GM19238 (cell line): ENCODE results near the gene HMGA1.

Source experiments
- DNase-seq: peaks from one replicate; pipeline ENCODE4 v3.0.0; 2011; ENCODE audit warnings: low spot score; ENCODE audit not compliant: insufficient read length

Gene HMGA1

DNA sequence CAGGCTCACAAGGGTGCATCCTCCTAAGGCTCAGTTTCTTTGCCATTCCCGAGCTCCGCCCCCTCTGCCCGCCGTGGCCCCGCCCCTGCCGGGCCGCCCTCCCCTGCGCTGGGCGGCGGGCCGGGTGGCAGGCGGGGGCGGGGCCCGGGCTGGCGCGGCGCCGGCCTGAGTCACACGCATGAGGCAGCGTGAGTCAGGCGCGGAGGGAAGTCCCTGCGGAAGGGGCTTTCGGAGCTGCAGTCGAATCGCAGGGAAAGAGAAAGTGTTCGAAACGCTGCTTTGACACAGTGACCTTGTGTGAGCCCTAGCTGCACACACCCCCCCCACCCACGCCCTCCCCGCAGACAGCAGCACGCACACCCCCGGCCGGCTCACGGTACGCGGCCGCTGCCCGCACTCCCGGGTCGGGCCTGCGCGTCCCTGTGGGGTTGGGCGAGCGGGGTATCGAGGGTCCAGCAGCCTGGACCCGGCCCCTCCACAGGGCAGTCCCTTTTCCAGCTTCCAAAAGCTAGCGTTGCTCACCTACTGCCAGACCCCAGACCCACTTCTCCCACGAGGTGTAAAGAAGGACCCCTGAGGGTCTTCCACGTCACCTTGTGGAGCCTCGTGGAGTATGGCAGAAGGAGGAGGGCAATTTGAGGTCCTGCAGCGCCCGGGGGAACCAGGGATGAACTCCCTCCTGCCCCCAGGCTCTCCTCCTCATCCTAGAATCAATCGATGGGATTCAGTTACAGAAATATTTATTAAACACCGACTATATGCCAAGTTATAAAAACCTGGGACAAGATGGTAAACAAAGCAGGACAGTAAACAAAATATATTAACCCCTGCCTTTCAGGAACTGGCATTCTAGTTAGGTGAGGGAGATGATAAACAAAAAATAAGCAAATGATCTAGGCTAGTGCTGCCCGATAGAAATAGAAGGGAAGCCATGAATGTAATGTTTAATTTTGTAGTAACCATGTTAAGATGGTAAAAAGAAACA lies 12.4 kb upstream of the HMGA1 start:
- peak; percentile 95 for DNase-seq

DNA sequence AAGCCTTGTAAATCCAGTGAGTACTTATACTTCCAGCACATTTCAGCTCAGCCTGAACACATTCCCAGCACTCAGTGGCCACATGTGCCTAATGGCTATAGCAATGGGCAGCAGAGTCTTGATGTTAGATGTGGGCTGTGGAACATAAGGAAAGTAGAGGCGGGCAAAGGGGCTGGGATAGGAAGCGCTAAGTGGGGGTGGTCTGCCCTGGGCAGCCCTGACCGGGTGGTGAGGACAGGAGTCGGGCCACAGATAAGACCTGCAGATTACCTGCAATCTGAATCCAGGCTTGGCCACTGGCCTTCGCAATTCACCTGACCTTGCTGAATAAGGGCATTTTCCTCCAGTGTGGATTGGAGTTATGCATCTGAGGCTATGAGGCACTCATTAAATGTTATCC lies 11.1 kb upstream of the HMGA1 start:
- no peak for DNase-seq

- no peak for DNase-seq
These were observed 10.6 kb upstream of the HMGA1 start for GRCh38 chr6:34226066-34226465.

GRCh38 chr6:34226731-34227586 lies 9.7 kb upstream of the HMGA1 start:
- no peak for DNase-seq

- no peak for DNase-seq
These were observed 8.8 kb upstream of the HMGA1 start for GRCh38 chr6:34227761-34228421.

DNA sequence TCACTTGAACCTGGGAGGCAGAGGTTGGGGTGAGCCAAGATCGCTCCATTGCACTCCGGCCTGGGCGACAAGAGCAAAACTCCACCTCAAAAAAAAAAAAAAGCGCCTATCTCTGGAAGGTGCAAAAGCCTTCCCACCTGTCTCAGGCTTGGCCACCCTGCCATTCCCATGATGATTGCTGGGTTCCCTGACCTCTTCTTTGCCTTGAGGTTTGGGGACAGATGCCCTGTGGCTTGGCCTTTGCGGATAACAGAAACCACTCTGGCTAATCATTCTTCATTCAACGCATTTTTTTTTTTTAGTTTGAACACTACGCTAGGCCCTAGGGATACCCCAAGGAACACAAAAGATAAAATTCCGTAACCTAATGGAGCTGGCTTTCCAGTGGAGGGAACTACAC lies 6.8 kb upstream of the HMGA1 start:
- no peak for DNase-seq

GRCh38 chr6:34230653-34231371 lies 5.9 kb upstream of the HMGA1 start:
- DNase-seq, result no peak

- no peak for DNase-seq
These were observed 4.9 kb upstream of the HMGA1 start for GRCh38 chr6:34231566-34232336.

DNA sequence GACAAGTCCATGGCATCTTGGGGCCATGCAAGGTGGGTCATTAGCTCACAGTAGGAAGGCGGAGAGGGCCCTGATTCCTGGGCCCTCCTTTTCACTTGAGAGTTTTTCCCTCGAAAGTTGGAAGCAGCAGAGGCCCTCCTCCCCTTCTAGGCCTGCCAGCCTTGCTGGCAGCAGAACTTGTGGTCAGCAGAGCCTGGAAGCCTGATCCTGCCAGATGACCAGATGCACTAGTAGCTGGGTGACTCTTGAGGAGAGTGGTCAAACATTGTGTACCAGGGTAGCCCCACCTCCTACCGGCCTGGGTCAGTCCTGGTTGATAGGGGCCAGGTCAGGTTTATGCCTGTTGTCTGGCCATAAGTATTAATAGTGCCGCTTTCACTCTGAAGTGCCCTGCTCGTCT lies 3.8 kb upstream of the HMGA1 start:
- DNase-seq, result no peak

- DNase-seq, result no peak
These were observed 2.8 kb upstream of the HMGA1 start for GRCh38 chr6:34233867-34234266.

GRCh38 chr6:34234667-34235306 lies 1.9 kb upstream of the HMGA1 start:
- no peak for DNase-seq

DNA sequence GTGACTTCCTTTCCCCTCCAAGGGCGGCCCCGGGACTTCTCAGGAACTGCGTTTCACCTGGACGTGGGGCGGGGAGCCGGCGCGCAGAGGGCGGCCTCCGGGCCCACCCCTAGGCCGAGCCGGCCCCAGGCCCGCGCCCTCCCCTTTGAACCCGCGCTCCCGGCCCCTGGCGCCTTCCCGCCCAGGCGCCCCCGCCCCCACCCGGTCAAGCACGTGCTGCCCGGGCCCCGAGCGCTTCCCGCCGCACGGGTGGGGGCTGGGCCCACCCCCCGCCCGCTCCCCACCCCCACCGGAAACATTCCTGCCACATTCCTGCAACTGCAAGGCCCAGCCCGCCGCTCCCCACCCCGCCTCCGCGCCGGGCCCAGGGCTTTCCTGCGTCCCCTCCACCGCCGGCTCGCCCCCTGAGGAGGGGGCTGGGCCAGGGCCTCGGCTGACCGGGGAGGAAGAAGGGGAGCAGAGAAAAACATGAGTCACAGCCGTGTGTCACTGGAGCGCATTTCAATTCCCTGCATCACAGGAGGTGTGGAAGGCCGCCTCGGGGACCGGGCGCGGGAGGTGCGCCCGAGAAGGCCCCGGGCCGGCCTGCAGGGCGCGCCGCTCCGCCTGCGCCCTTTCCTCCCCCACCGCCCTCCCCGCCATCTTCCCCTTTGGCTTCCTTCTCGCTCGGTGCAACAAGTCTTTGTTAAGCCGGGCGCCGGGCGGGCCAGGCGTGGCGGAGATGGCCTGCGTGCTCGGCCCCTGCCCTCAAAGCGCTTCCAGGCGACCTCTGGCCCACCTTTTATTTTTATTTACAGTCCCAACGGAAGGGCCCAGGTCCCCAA lies 1.2 kb upstream of the HMGA1 start:
- DNase-seq, result peak; percentile 56

- no peak for DNase-seq
These were observed 586 bp upstream of the HMGA1 start for GRCh38 chr6:34236131-34236442.

DNA sequence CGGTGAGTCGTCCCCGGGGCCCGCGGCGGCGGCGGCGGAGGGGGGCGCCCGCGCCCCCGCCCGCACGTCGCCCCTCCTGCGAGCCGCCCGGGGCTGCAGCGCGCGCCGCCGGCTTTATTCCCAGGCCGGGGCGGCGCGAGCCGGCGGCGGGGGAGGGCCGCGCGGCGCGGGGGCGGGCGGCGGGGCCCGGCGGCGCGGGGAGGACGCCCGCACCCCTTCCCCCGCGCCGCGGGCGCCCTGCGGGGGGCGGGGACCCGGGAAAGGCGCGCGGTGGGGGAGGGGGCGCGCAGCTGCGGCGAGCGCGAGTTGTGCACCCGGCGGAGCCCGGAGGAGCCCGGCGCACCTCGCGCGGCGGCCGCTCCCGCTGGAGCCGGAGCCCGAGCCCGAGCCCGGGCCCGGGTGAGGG lies 646 bp downstream of the HMGA1 start:
- DNase-seq, result peak; percentile 56

DNA sequence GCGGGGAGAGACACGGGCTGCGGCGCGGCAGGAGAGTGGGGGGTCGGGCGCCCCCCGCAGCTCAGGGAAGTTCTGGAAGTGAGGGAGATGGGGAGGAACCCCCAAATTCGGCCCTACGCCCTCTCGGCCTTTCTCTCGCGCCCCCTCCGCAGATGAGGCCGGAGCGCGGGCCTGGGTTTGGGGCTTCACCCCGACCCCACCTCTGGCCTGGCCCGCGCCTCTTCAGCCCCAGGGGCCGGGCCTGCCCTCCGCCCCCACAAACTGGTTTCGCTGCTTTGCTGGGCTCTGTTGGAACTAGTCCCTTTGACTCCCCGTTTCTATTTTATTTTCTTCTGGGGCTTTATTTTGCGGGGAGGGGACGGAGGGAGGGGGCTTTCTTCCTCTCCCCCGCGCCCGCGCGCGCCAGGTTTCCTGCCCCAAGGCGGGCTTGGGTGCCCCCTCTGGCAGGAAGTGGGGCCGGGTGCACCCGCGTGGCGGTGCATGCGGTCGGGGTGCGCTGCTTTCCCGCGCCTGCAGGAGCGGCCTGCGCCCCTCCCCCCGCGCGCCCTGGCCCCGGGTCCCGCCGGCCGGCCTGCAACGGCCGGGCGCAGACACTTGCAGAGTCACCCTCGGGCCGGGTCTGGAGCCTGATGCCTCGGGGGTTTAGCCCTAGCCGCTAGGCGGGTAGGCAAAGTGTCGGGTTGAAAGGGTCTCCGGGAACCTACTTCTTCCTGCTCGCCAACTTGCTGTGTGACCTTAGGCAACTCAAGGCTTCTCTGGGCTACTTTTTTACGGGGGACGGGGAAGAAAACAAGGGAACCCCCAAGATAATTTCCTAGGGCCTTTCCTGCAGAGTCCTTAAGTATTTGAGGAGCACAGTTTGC lies 1.3 kb downstream of the HMGA1 start:
- peak; percentile 76 for DNase-seq

- no peak for DNase-seq
These were observed 2.2 kb downstream of the HMGA1 start for GRCh38 chr6:34238585-34239499.

DNA sequence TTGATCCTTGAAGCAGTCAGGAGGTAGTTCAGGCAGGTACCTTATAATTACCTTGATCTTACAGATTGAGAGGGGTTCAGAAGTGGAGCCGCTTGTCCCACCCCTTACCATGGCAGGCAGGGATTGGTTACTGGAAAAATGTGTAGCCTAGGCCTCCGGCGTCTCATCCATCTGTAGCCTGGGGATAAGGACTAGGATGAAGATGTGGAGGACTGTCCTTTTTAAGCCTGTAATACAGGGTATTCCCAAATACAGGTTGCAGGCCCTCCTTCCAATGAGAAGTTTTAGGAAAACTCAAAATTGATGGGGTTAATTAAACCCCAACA lies 2.8 kb downstream of the HMGA1 start:
- no peak for DNase-seq
